Measurements from ENCODE around the gene CYP2B6.
"Not testable (repeated sequence)": the region's sequence is repeated elsewhere in the genome, so short reads cannot be mapped to it uniquely, and the experiment has no call there.

Gene CYP2B6

DNA sequence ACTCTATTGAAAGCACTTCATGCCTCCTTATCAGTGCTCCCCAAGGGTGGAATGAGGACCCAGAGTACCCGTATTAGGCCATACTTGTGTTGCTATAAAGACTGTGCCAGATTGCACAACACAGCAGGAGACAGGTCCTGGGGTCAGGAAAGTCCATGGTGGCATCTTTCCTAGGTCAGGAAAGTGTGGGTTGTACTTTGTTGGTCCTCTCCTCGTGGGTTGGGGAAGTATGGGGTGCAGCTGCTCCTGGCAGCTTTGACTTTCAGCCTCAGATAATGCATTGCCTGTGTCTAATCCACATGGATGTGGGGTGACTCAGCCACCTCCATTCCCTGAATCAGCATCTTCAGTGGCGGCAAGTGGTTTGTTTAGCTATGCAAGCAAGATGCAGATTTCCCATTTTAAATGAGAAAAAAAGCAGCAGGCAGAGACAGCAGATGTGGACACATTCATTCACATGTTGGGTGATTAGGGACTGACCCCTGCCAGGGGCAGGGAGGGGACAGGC lies 8.4 kb upstream of the CYP2B6 start:
- Histone ChIP-seq H3K36me3 (ENCODE audit: insufficient read depth, low read length) (no peaks in the 10 kb centered on the region), H3K4me2 (ENCODE audit: low read depth, low read length, poor library complexity, severe bottlenecking) (no peak overlapping the region), H3K9me3 (ENCODE audit: insufficient read depth, low read depth, low read length) (no peaks in the 10 kb centered on the region), H4K20me1 (ENCODE audit: insufficient read depth, low read length, poor library complexity, severe bottlenecking) (no peaks in the 10 kb centered on the region), H3F3A (ENCODE audit: low read depth) (no peaks in the 10 kb centered on the region), H2AFZ (ENCODE audit: low read length) (no peak overlapping the region), H3K9ac (ENCODE audit: low read depth, low read length, poor library complexity, severe bottlenecking) (no peak overlapping the region), H3K27me3 (ENCODE audit: insufficient read depth, low read length, poor library complexity, severe bottlenecking) (no peaks in the 10 kb centered on the region), H3K79me2 (ENCODE audit: insufficient read depth, low read length) (no peaks in the 10 kb centered on the region), H3K9me2 (replicated peaks; ENCODE audit: low read depth, low read length) (no peaks in the 10 kb centered on the region), H3K4me1 (ENCODE audit: insufficient read depth, low read length, poor library complexity, severe bottlenecking) (no peaks in the 10 kb centered on the region), H3K4me3 (ENCODE audit: low read length, poor library complexity, severe bottlenecking) (no peak overlapping the region)
- TF ChIP-seq, protein P1, sequence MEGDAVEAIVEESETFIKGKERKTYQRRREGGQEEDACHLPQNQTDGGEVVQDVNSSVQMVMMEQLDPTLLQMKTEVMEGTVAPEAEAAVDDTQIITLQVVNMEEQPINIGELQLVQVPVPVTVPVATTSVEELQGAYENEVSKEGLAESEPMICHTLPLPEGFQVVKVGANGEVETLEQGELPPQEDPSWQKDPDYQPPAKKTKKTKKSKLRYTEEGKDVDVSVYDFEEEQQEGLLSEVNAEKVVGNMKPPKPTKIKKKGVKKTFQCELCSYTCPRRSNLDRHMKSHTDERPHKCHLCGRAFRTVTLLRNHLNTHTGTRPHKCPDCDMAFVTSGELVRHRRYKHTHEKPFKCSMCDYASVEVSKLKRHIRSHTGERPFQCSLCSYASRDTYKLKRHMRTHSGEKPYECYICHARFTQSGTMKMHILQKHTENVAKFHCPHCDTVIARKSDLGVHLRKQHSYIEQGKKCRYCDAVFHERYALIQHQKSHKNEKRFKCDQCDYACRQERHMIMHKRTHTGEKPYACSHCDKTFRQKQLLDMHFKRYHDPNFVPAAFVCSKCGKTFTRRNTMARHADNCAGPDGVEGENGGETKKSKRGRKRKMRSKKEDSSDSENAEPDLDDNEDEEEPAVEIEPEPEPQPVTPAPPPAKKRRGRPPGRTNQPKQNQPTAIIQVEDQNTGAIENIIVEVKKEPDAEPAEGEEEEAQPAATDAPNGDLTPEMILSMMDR (conservative IDR thresholded peaks at IDR 0.05; ENCODE audit: low read length): no peak
- no peak for TF ChIP-seq EZH2phosphoT487 (IDR thresholded peaks at IDR 0.05; ENCODE audit: borderline replicate concordance)

DNA sequence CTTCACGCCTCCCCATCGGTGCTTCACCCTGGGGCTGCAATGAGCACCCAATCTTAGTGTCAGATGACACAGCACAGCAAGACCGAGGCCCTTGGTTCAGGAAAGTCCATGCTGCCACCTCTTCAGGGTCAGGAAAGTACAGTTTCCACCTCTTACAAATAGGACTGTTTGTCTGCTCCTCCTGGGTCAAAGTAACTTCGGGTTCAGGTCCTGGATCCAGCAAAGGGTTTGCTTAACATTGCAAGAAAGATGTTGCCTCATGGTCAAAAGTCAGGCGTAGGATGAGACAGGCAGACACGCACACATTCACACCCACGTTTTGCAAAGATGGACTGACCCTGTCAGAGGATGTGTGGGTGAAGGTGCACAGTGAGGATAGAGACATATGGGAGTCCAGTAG lies 1.6 kb upstream of the CYP2B6 start:
- TF ChIP-seq EZH2phosphoT487 (IDR thresholded peaks at IDR 0.05; ENCODE audit: borderline replicate concordance): no peak
- TF ChIP-seq, protein P1 (conservative IDR thresholded peaks at IDR 0.05; ENCODE audit: low read length): no peak
- H3K79me2 ChIP-seq (ENCODE audit: insufficient read depth, low read length): no peaks in the 10 kb centered on the region
- H3K27me3 ChIP-seq (ENCODE audit: insufficient read depth, low read length, poor library complexity, severe bottlenecking): no peaks in the 10 kb centered on the region
- H3K9me3 ChIP-seq (ENCODE audit: insufficient read depth, low read depth, low read length): no peaks in the 10 kb centered on the region
- H3K4me3 ChIP-seq (ENCODE audit: low read length, poor library complexity, severe bottlenecking): no peak overlapping the region
- no peaks in the 10 kb centered on the region for H3K4me1 ChIP-seq (ENCODE audit: insufficient read depth, low read length, poor library complexity, severe bottlenecking)
- no peak overlapping the region for H3K4me2 ChIP-seq (ENCODE audit: low read depth, low read length, poor library complexity, severe bottlenecking)
- H4K20me1 ChIP-seq (ENCODE audit: insufficient read depth, low read length, poor library complexity, severe bottlenecking): no peaks in the 10 kb centered on the region
- no peaks in the 10 kb centered on the region for H3K9me2 ChIP-seq (replicated peaks; ENCODE audit: low read depth, low read length)
- H3F3A ChIP-seq (ENCODE audit: low read depth): no peaks in the 10 kb centered on the region
- H2AFZ ChIP-seq (ENCODE audit: low read length): no peak overlapping the region
- H3K36me3 ChIP-seq (ENCODE audit: insufficient read depth, low read length): no peaks in the 10 kb centered on the region
- no peak overlapping the region for H3K9ac ChIP-seq (ENCODE audit: low read depth, low read length, poor library complexity, severe bottlenecking)

DNA sequence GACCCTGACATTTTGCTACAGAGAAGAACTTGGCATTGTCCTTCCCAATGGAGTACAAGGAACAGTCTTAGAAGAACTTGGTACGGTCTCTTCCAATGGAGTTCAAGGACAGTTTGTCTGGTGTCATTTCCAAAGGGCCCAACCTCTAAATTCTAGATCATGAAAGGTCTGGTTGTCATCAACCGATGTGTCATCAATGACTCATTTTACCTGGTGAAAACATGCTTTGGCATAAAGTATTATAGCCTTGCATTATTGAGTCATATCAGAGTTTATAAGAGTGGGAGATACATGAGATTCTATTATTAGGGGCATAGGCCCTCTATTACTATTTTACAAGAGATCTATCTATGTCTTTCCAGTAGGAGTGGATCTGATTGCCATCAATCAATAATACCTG lies 4.3 kb downstream of the CYP2B6 start:
- Histone ChIP-seq H4K20me1 (ENCODE audit: insufficient read depth, low read length, poor library complexity, severe bottlenecking) (no peaks in the 10 kb centered on the region), H3K4me1 (ENCODE audit: insufficient read depth, low read length, poor library complexity, severe bottlenecking) (no peaks in the 10 kb centered on the region), H3K9ac (ENCODE audit: low read depth, low read length, poor library complexity, severe bottlenecking) (no peak overlapping the region), H3K4me3 (ENCODE audit: low read length, poor library complexity, severe bottlenecking) (no peak overlapping the region), H3K4me2 (ENCODE audit: low read depth, low read length, poor library complexity, severe bottlenecking) (no peak overlapping the region), H3K27me3 (ENCODE audit: insufficient read depth, low read length, poor library complexity, severe bottlenecking) (no peaks in the 10 kb centered on the region), H3K9me2 (replicated peaks; ENCODE audit: low read depth, low read length) (no peaks in the 10 kb centered on the region), H3K79me2 (ENCODE audit: insufficient read depth, low read length) (no peaks in the 10 kb centered on the region), H3F3A (ENCODE audit: low read depth) (no peaks in the 10 kb centered on the region), H2AFZ (ENCODE audit: low read length) (no peak overlapping the region), H3K9me3 (ENCODE audit: insufficient read depth, low read depth, low read length) (no peaks in the 10 kb centered on the region), H3K36me3 (ENCODE audit: insufficient read depth, low read length) (no peaks in the 10 kb centered on the region)
- TF ChIP-seq, protein P1 (conservative IDR thresholded peaks at IDR 0.05; ENCODE audit: low read length): no peak
- TF ChIP-seq EZH2phosphoT487 (IDR thresholded peaks at IDR 0.05; ENCODE audit: borderline replicate concordance): no peak

DNA sequence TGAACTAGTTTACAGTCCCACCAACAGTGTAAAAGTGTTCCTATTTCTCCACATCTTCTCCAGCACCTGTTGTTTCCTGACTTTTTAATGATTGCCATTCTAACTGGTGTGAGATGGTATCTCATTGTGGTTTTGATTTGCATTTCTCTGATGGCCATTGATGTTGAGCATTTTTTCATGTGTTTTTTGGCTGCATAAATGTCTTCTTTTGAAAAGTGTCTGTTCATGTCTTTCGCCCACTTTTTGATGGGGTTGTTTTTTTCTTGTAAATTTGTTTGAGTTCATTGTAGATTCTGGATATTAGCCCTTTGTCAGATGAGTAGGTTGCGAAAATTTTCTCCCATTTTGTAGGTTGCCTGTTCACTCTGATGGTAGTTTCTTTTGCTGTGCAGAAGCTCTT lies 7.9 kb downstream of the CYP2B6 start:
- not testable (repeated sequence) for H3K27me3 ChIP-seq (ENCODE audit: insufficient read depth, low read length, poor library complexity, severe bottlenecking); H3K4me1 ChIP-seq (ENCODE audit: insufficient read depth, low read length, poor library complexity, severe bottlenecking); H3K9me3 ChIP-seq (ENCODE audit: insufficient read depth, low read depth, low read length); H3K4me2 ChIP-seq (ENCODE audit: low read depth, low read length, poor library complexity, severe bottlenecking); H2AFZ ChIP-seq (ENCODE audit: low read length); H4K20me1 ChIP-seq (ENCODE audit: insufficient read depth, low read length, poor library complexity, severe bottlenecking); H3K4me3 ChIP-seq (ENCODE audit: low read length, poor library complexity, severe bottlenecking); H3K79me2 ChIP-seq (ENCODE audit: insufficient read depth, low read length); H3K9ac ChIP-seq (ENCODE audit: low read depth, low read length, poor library complexity, severe bottlenecking); H3F3A ChIP-seq (ENCODE audit: low read depth); H3K36me3 ChIP-seq (ENCODE audit: insufficient read depth, low read length); H3K9me2 ChIP-seq (replicated peaks; ENCODE audit: low read depth, low read length)

Data from Loucy (cell line).